Glutamatergic neuron (in vitro differentiated cells): ENCODE results near the gene RAB35. TPM values are rescaled to one million over a fixed set of nuclear protein-coding genes. Genes with fewer than 3 reads are reported as not detected.
A peak's percentile ranks its signal among the peaks of the same experiment; 100 is the strongest.

Experiments
- DNase-seq: peaks from one replicate; pipeline ENCODE4 v3.0.0; 2022
- H3K27ac Mint-ChIP-seq: one replicate; pipeline ENCODE4 v1.8.0; 2020; ENCODE audit warnings: mild to moderate bottlenecking, mixed read lengths, inconsistent platforms; ENCODE audit not compliant: unreplicated experiment
- H3K27me3 Mint-ChIP-seq: one replicate; pipeline ENCODE4 v1.8.0; 2020; ENCODE audit warnings: mild to moderate bottlenecking, moderate library complexity, mixed read lengths, inconsistent platforms; ENCODE audit not compliant: unreplicated experiment
- H3K36me3 Mint-ChIP-seq: one replicate; pipeline ENCODE4 v1.8.0; 2020; ENCODE audit warnings: mild to moderate bottlenecking, mixed read lengths, inconsistent platforms; ENCODE audit not compliant: unreplicated experiment
- H3K4me1 Mint-ChIP-seq: one replicate; pipeline ENCODE4 v1.8.0; 2020; ENCODE audit warnings: mild to moderate bottlenecking, low read depth, mixed read lengths, inconsistent platforms; ENCODE audit not compliant: unreplicated experiment
- H3K4me3 Mint-ChIP-seq: one replicate; pipeline ENCODE4 v1.8.0; 2020; ENCODE audit warnings: mild to moderate bottlenecking, mixed read lengths, inconsistent platforms; ENCODE audit not compliant: unreplicated experiment
- H3K9me3 Mint-ChIP-seq: one replicate; pipeline ENCODE4 v1.8.0; 2020; ENCODE audit warnings: mild to moderate bottlenecking, moderate library complexity, mixed read lengths, inconsistent platforms; ENCODE audit not compliant: unreplicated experiment
- CTCF ChIP-seq: fragments of 200-600 bp; sonication (generic); IDR thresholded peaks from one replicate; pipeline ENCODE4 v1.5.0; 2021; ENCODE audit not compliant: partially characterized antibody, unreplicated experiment
- total RNA-seq: library from RNA; stranded (reverse); fragmentation: NEBNext Ultra II Directional; extraction: Animal tissue kit (Norgen Biotek cat#: 25700); gene quantifications from one replicate; pipeline ENCODE4 v1.2.1, GENCODE V29; 2021; ENCODE audit not compliant: unreplicated experiment

The RAB35 gene
- total RNA-seq, 1 donor from 2014 or later: 57.2 TPM

- peaks cover 16% of the 10 kb centered on the region for H3K27me3 Mint-ChIP-seq
- TF ChIP-seq CTCF: no peak
- DNase-seq: no peak
- peaks cover 18% of the 10 kb centered on the region for H3K9me3 Mint-ChIP-seq
- peaks cover 25% of the 10 kb centered on the region for H3K4me1 Mint-ChIP-seq
- no peak overlapping the region for H3K27ac Mint-ChIP-seq
- no peak overlapping the region for H3K4me3 Mint-ChIP-seq
- H3K36me3 Mint-ChIP-seq: peaks cover 7% of the 10 kb centered on the region
These were observed 26.3 kb downstream of the RAB35 start for GRCh38 chr12:120090206-120090605.

DNA sequence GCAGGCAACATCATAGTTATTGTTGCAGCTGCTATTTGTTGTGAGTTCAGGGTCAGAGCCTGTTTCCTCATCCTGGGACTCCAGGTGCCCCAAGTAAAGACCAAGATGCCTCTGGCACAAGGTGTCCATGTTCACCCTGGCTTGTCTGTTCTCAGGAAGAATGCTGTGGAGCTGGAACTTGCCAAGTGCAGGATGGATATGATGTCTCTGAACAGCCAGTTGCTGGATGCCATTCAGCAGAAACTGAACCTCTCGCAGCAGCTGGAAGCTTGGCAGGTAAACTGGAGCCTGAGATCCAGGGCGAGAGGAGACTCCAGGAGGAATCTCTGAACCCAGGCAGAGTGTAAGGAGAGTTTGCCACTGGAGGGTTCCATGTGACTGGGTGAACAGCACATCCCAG lies 26.8 kb downstream of the RAB35 start:
- Mint-ChIP-seq H3K27ac (no peak overlapping the region), H3K36me3 (peaks cover 7% of the 10 kb centered on the region), H3K27me3 (peaks cover 19% of the 10 kb centered on the region), H3K4me3 (no peak overlapping the region), H3K9me3 (peaks cover 18% of the 10 kb centered on the region), H3K4me1 (peaks cover 22% of the 10 kb centered on the region)
- TF ChIP-seq CTCF: no peak
- no peak for DNase-seq

- Mint-ChIP-seq H3K9me3 (peaks cover 18% of the 10 kb centered on the region), H3K27me3 (peaks cover 16% of the 10 kb centered on the region), H3K27ac (peak overlapping the region; percentile 5), H3K4me3 (no peak overlapping the region), H3K4me1 (peaks cover 18% of the 10 kb centered on the region), H3K36me3 (peaks cover 7% of the 10 kb centered on the region)
- no peak for DNase-seq
- TF ChIP-seq CTCF: no peak
These were observed 27.4 kb downstream of the RAB35 start for GRCh38 chr12:120089105-120089504.

DNA sequence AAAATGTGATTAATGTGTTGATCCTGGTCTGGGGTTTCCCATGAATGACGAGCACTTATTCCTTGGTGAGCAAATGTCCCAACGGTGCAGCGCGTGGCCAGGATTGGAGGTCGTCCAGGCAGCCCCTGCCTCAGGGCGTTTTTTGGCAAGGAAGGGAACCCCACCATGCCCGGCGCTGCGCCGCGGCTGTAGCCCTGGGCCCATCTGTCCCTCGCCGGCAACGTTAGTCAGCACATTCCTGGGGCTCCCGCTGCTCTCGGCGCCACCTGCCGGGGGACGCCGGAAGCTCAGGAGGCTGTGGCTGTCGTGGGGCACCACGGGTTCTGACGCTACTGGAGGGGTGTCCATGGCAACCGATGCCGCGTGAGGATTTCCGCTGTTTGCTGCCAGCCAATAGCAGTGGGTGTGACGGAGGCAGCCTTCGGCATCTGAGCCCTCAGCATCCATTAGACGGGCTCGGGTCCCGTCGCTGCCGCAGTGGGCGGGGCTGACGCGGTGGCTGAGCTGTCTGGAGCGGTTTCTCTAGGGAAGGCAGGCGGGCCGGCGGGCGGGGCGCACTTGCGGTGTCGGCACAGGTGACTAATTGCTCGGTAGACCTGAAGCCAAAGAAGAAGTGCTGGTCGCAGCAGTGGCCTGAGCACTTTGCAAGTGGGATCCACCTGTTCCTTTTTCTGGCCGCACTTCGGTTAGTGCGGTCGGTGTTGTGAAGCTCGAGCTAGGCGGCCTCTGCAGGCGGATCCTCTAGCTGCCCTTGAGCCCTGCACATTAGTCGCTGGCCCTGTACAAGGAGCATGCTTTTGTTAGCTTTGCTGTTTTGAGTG lies 29.5 kb downstream of the RAB35 start:
- Mint-ChIP-seq H3K27me3 (peaks cover 15% of the 10 kb centered on the region), H3K27ac (peak overlapping the region; percentile 83), H3K4me1 (peaks cover 15% of the 10 kb centered on the region), H3K36me3 (peaks cover 7% of the 10 kb centered on the region), H3K4me3 (peak overlapping the region; percentile 80), H3K9me3 (peaks cover 18% of the 10 kb centered on the region)
- DNase-seq: peak; percentile 99
- peak; percentile 96 for TF ChIP-seq CTCF

DNA sequence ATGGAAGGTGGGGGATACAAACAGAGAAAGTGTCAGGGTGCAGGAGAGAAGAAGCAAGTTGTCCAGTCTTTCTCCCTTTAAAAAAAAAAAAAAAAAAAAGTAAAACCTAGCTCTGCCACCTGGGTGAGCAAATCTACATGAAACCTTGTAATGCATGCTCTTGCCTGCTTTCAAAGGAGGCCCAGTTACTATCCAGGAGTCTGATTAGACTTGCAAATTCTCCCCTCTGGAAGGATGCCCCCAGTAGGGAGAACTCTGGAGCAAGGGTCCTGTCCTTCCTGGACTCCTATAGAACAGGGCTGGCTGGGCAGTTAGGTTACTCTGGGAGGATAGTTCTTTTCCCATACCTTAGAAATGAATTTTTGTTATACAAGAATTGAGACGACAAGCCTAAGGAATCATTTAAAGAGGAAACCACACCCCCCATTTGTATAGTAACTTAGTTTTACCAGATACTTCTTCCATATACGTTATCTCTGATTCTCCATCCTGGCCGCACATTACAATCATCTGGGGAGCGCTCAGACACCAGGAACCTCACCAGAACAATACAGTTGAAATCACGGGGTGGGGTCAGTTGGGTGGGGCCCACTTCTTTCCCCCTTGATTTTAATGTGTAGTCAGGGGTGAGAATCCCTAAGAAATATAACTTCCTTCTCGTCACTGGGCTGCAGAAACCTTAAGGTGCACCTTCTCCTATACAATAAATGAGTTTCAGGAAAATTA lies 30.5 kb downstream of the RAB35 start:
- H3K4me3 Mint-ChIP-seq: peak overlapping the region; percentile 80
- H3K27me3 Mint-ChIP-seq: peaks cover 12% of the 10 kb centered on the region
- peaks cover 17% of the 10 kb centered on the region for H3K9me3 Mint-ChIP-seq
- no peak for DNase-seq
- H3K27ac Mint-ChIP-seq: peak overlapping the region; percentile 83
- H3K4me1 Mint-ChIP-seq: peaks cover 15% of the 10 kb centered on the region
- H3K36me3 Mint-ChIP-seq: peaks cover 4% of the 10 kb centered on the region
- TF ChIP-seq CTCF: no peak
